ENCODE measurements around the gene ITGA8. TPM values are rescaled to one million over a fixed set of nuclear protein-coding genes. Genes with fewer than 3 reads are reported as not detected.

The ITGA8 gene
- total RNA-seq, 1 experiment from 2014 or later = not detected

GRCh38 chr10:15550950-15551349, 168.8 kb downstream of the ITGA8 start:
- DNase-seq = no peak
- no peak overlapping the region for H3K27ac Mint-ChIP-seq (ENCODE audit: unreplicated experiment)
- intact Hi-C loops (cut with micrococcal nuclease; ENCODE audit: unreplicated experiment) = loop anchor here (10.0 kb wide), 1 partner anchor 116 kb away; no protein-coding TSS in a partner anchor
- no peak for TF ChIP-seq CTCF (IDR thresholded peaks at IDR 0.05; ENCODE audit: unreplicated experiment)
- H3K27me3 Mint-ChIP-seq (ENCODE audit: unreplicated experiment) = peaks cover 33% of the 10 kb centered on the region
- no TSS peak for BruUV-seq (replicated peaks)
- CTCF ChIA-PET = no interaction called here
- no peak overlapping the region for H3K4me3 Mint-ChIP-seq (ENCODE audit: low read depth, unreplicated experiment)
- no peaks in the 10 kb centered on the region for H3K36me3 Mint-ChIP-seq (ENCODE audit: insufficient read depth, unreplicated experiment)
- peaks cover 3% of the 10 kb centered on the region for H3K9me3 Mint-ChIP-seq (ENCODE audit: low read depth, unreplicated experiment)
- H3K4me1 Mint-ChIP-seq (ENCODE audit: low read depth, unreplicated experiment) = no peaks in the 10 kb centered on the region

GRCh38 chr10:15548331-15548730, 171.4 kb downstream of the ITGA8 start:
- H3K27ac Mint-ChIP-seq (ENCODE audit: unreplicated experiment) = no peak overlapping the region
- intact Hi-C loops (cut with micrococcal nuclease; ENCODE audit: unreplicated experiment) = no loop called here
- TF ChIP-seq CTCF (IDR thresholded peaks at IDR 0.05; ENCODE audit: unreplicated experiment) = no peak
- H3K4me1 Mint-ChIP-seq (ENCODE audit: low read depth, unreplicated experiment) = no peaks in the 10 kb centered on the region
- CTCF ChIA-PET = no interaction called here
- no peak for DNase-seq
- H3K9me3 Mint-ChIP-seq (ENCODE audit: low read depth, unreplicated experiment) = peaks cover 5% of the 10 kb centered on the region
- H3K4me3 Mint-ChIP-seq (ENCODE audit: low read depth, unreplicated experiment) = no peak overlapping the region
- H3K27me3 Mint-ChIP-seq (ENCODE audit: unreplicated experiment) = peaks cover 38% of the 10 kb centered on the region
- H3K36me3 Mint-ChIP-seq (ENCODE audit: insufficient read depth, unreplicated experiment) = no peaks in the 10 kb centered on the region
- no TSS peak for BruUV-seq (replicated peaks)

GRCh38 chr10:15546606-15547005, 173.1 kb downstream of the ITGA8 start:
- Mint-ChIP-seq H3K36me3 (ENCODE audit: insufficient read depth, unreplicated experiment) (no peaks in the 10 kb centered on the region), H3K4me3 (ENCODE audit: low read depth, unreplicated experiment) (no peak overlapping the region), H3K9me3 (ENCODE audit: low read depth, unreplicated experiment) (peaks cover 5% of the 10 kb centered on the region), H3K27me3 (ENCODE audit: unreplicated experiment) (peaks cover 44% of the 10 kb centered on the region), H3K27ac (ENCODE audit: unreplicated experiment) (no peak overlapping the region), H3K4me1 (ENCODE audit: low read depth, unreplicated experiment) (no peaks in the 10 kb centered on the region)
- no peak for DNase-seq
- no TSS peak for BruUV-seq (replicated peaks)
- intact Hi-C loops (cut with micrococcal nuclease; ENCODE audit: unreplicated experiment) = no loop called here
- no peak for TF ChIP-seq CTCF (IDR thresholded peaks at IDR 0.05; ENCODE audit: unreplicated experiment)
- CTCF ChIA-PET = no interaction called here

GRCh38 chr10:15545884-15546283, 173.8 kb downstream of the ITGA8 start:
- BruUV-seq (replicated peaks) = no TSS peak
- TF ChIP-seq CTCF (IDR thresholded peaks at IDR 0.05; ENCODE audit: unreplicated experiment) = no peak
- H3K4me3 Mint-ChIP-seq (ENCODE audit: low read depth, unreplicated experiment) = no peak overlapping the region
- no peak for DNase-seq
- peaks cover 43% of the 10 kb centered on the region for H3K27me3 Mint-ChIP-seq (ENCODE audit: unreplicated experiment)
- H3K4me1 Mint-ChIP-seq (ENCODE audit: low read depth, unreplicated experiment) = no peaks in the 10 kb centered on the region
- H3K27ac Mint-ChIP-seq (ENCODE audit: unreplicated experiment) = no peak overlapping the region
- peaks cover 5% of the 10 kb centered on the region for H3K9me3 Mint-ChIP-seq (ENCODE audit: low read depth, unreplicated experiment)
- no peaks in the 10 kb centered on the region for H3K36me3 Mint-ChIP-seq (ENCODE audit: insufficient read depth, unreplicated experiment)
- intact Hi-C loops (cut with micrococcal nuclease; ENCODE audit: unreplicated experiment) = no loop called here
- CTCF ChIA-PET = no interaction called here
